ENCODE data around the gene CRADD.

DNA sequence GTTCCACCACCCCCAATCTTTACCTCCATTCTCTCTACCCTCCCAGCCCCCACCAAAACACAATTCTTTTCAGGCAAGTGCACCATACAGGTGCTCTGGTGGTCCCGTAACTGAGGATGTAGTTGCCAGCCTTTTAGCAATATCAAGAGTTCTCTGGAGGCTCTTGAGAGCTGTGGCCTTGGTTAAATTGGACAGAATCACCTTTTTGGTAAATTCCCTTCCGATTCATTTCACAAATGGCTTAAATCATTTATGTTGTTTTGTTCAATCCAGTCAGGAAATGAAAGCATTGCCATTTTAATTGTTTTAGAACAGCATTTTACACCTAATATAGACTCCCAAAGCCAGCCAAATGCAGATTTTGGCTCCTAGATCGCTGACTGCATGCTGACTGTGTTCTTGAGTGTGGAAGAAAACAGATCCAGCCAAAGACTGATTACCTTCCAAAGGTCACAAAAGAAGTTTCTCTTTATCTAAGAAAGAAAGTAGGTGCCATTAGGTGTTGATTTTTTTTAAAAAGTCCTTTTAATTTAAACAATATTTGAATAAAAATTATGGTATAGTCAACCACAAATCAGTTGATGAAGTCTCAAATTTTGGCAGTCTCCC is 25.6 kb downstream of the CRADD start:
- TF ChIP-seq POLR2A (IDR thresholded peaks at IDR 0.05; ENCODE audit: low read length) = no peak
- TF ChIP-seq GATA1 (IDR thresholded peaks at IDR 0.05; ENCODE audit: low read depth, low read length) = no peak
